ENCODE data around the gene CMTM1. TPM values are rescaled to one million over a fixed set of nuclear protein-coding genes. Genes with fewer than 3 reads are reported as not detected.

CMTM1 gene
- total RNA-seq, 1 donor from 2014 or later = 8.8 TPM

GRCh38 chr16:66522816-66523590 lies 43.2 kb upstream of the CMTM1 start:
- Mint-ChIP-seq H3K4me3 (ENCODE audit: low read depth) (no peak overlapping the region), H3K27me3 (no peaks in the 10 kb centered on the region), H3K4me1 (ENCODE audit: low read depth) (peaks cover 4% of the 10 kb centered on the region), H3K9me3 (ENCODE audit: low read depth) (no peaks in the 10 kb centered on the region), H3K27ac (no peak overlapping the region), H3K36me3 (ENCODE audit: insufficient read depth) (peaks cover 6% of the 10 kb centered on the region)
- no peak for DNase-seq (ENCODE audit: low spot score, unreplicated experiment)
- TF ChIP-seq CTCF (IDR thresholded peaks at IDR 0.05; ENCODE audit: unreplicated experiment) = no peak

GRCh38 chr16:66523861-66524354 lies 42.3 kb upstream of the CMTM1 start:
- no peak overlapping the region for H3K27ac Mint-ChIP-seq
- no peak for DNase-seq (ENCODE audit: low spot score, unreplicated experiment)
- no peaks in the 10 kb centered on the region for H3K9me3 Mint-ChIP-seq (ENCODE audit: low read depth)
- peaks cover 4% of the 10 kb centered on the region for H3K4me1 Mint-ChIP-seq (ENCODE audit: low read depth)
- no peaks in the 10 kb centered on the region for H3K27me3 Mint-ChIP-seq
- H3K4me3 Mint-ChIP-seq (ENCODE audit: low read depth) = no peak overlapping the region
- H3K36me3 Mint-ChIP-seq (ENCODE audit: insufficient read depth) = peaks cover 7% of the 10 kb centered on the region
- TF ChIP-seq CTCF (IDR thresholded peaks at IDR 0.05; ENCODE audit: unreplicated experiment) = no peak

- Mint-ChIP-seq H3K27me3 (no peaks in the 10 kb centered on the region), H3K36me3 (ENCODE audit: insufficient read depth) (peaks cover 12% of the 10 kb centered on the region), H3K9me3 (ENCODE audit: low read depth) (no peaks in the 10 kb centered on the region), H3K4me1 (ENCODE audit: low read depth) (peaks cover 4% of the 10 kb centered on the region), H3K27ac (no peak overlapping the region), H3K4me3 (ENCODE audit: low read depth) (no peak overlapping the region)
- TF ChIP-seq CTCF (IDR thresholded peaks at IDR 0.05; ENCODE audit: unreplicated experiment) = no peak
- no peak for DNase-seq (ENCODE audit: low spot score, unreplicated experiment)
Observed at GRCh38 chr16:66524601-66525164, 41.6 kb upstream of the CMTM1 start.

GRCh38 chr16:66525396-66526180 lies 40.7 kb upstream of the CMTM1 start:
- Mint-ChIP-seq H3K27me3 (no peaks in the 10 kb centered on the region), H3K4me3 (ENCODE audit: low read depth) (no peak overlapping the region), H3K9me3 (ENCODE audit: low read depth) (no peaks in the 10 kb centered on the region), H3K36me3 (ENCODE audit: insufficient read depth) (peaks cover 14% of the 10 kb centered on the region), H3K27ac (no peak overlapping the region), H3K4me1 (ENCODE audit: low read depth) (peaks cover 4% of the 10 kb centered on the region)
- no peak for DNase-seq (ENCODE audit: low spot score, unreplicated experiment)
- no peak for TF ChIP-seq CTCF (IDR thresholded peaks at IDR 0.05; ENCODE audit: unreplicated experiment)

GRCh38 chr16:66528294-66528693 lies 37.9 kb upstream of the CMTM1 start:
- no peak for DNase-seq (ENCODE audit: low spot score, unreplicated experiment)
- Mint-ChIP-seq H3K9me3 (ENCODE audit: low read depth) (no peaks in the 10 kb centered on the region), H3K27ac (no peak overlapping the region), H3K27me3 (no peaks in the 10 kb centered on the region), H3K4me3 (ENCODE audit: low read depth) (no peak overlapping the region), H3K4me1 (ENCODE audit: low read depth) (peaks cover 4% of the 10 kb centered on the region), H3K36me3 (ENCODE audit: insufficient read depth) (peaks cover 17% of the 10 kb centered on the region)
- TF ChIP-seq CTCF (IDR thresholded peaks at IDR 0.05; ENCODE audit: unreplicated experiment) = no peak
